ENCODE measurements around the gene ERBB2.
"Not testable (repeated sequence)": the region's sequence is repeated elsewhere in the genome, so short reads cannot be mapped to it uniquely, and the experiment has no call there.

Gene ERBB2

GRCh38 chr17:39763051-39763820 is 63.4 kb downstream of the ERBB2 start:
- no peak for DNase-seq (ENCODE audit: low read depth in 2 of 2)

GRCh38 chr17:39764171-39764570 is 64.3 kb downstream of the ERBB2 start:
- DNase-seq (ENCODE audit: low read depth in 2 of 2): not testable (repeated sequence)

DNA sequence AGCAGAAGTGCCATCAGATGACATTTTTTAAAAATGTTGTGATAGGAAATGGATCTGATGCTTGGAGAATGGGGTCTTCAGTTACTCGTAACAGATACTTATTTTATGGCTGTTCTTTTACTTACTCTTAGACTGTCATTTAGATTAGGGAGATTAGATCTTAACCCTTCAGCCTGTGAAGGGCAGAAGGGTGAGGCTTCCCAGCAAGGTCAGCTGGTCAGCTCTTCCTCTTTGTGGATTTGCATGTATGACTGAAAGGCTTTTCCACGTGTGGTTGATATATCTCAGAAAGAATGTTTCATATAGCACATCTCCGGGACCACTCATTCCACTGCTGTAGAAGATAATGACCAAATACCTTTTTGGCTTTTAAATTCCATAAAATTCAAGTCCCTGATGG is 65.3 kb downstream of the ERBB2 start:
- no peak for DNase-seq (ENCODE audit: low read depth in 2 of 2)

GRCh38 chr17:39765766-39766165 is 65.9 kb downstream of the ERBB2 start:
- no peak for DNase-seq (ENCODE audit: low read depth in 2 of 2)

DNA sequence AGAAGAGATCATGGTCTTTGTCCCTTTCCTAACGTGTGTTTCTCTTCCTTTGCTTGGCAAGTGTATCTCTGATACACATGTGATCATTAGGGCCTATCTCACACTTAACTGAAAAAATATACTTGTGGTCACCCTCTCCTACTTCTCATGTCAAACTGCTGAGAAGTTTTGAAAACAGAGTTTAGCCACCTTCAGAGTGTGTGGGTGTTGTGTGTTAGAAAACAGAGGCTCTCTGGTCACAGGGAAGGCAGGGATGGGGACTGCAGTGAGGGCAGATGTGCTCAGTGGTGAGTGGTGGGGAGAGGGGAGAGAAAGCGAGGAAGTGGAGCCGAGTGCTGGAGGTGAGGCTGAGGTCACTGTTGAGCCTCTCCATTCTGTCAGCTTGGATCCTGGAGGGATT is 67.3 kb downstream of the ERBB2 start:
- no peak for DNase-seq (ENCODE audit: low read depth in 2 of 2)

DNA sequence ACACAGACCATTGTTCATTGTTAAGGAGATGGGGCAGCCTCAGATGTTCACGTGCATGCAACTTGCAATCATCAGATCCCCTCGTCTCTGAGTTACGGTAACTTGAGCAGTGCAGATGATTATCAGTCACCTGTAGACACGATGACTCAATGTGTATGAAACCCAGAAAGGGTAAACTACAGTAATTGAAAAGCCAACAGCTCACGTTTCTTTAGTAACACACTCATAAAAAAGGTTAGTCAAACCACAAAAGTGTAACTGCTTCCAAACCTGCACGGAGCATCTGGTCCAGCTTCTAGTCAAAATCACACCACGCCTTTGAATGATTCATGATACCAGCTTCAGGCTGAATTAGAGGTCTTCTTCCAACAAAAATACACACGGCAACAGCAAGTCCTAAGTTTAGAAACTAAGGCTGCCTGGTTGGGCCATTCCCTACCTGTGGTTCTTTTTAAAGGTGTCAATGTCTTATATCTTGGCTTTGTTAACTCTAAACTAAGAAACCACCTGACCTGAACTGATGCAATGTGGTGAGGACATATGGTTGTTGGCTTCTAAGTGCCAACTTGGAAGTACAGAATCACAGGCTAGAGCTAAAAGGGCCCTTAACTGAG is 70.2 kb downstream of the ERBB2 start:
- peak; percentile 46 to 71 for DNase-seq (ENCODE audit: low read depth in 2 of 2)

- no peak for DNase-seq (ENCODE audit: low read depth in 2 of 2)
Measured at GRCh38 chr17:39772415-39772814, 72.6 kb downstream of the ERBB2 start.

DNA sequence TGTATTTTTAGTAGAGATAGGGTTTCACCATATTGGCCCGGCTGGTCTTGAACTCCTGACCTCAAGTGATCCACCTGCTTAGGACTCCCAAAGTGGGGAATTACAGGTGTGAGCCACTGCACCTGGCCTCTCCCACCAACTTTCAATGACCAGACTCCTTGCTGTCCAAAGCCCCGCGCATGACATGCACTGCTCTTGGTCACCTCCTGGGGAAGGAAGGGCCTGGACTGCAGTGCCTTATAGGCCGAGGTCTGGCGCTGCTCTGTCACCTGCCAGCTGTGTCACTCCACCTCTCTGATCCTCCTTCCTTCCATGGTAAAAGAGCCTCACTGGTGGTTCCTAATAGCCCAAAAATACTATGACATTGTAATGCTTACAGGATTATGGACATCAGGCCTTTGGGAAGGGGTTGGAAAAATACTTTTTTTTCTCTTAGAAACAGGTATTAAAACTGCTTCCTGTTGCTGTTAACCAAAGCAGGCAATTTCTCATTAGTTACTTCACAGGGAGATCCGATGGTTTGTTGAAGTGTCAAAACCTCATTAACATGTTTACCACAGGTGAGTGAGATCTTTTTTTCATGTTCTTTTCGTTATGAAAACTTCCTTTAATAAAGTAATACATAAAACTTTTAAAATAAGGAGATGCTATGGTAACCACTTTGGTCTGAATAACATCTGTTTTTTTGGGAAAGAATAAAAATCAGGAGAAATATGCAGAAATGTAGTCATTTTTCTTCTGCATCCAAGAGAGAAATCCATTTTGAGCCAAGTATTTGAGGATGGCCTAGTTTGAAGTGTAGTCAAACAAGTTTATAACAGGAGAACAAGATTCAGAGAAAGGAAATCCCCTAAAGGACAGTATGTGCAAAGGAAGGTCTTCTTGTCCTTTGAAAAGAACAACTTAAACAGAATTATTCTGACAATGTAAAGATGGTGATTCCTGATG is 73.4 kb downstream of the ERBB2 start:
- DNase-seq (ENCODE audit: low read depth in 2 of 2): no peak

GRCh38 chr17:39774047-39774446 is 74.2 kb downstream of the ERBB2 start:
- DNase-seq (ENCODE audit: low read depth in 2 of 2): no peak

DNA sequence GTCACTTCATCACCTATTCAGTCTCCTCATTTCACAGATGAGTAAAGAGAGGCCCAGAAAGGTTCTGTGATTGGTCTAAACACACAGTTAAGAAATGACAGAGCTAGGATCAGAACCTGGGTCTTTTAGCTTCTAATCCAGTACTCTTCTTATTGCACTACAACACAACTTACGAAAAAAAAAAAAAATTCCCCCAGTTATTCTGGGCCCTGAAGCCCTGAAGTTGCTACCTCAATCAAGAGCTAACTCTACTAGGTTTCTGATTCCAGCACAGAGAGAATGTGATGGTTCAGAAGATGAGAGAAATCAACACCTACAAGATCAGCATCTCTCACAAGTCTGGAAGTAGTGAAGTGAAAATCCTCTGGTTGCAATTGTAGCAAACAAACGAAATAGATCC is 75.2 kb downstream of the ERBB2 start:
- DNase-seq (ENCODE audit: low read depth in 2 of 2): no peak

DNA sequence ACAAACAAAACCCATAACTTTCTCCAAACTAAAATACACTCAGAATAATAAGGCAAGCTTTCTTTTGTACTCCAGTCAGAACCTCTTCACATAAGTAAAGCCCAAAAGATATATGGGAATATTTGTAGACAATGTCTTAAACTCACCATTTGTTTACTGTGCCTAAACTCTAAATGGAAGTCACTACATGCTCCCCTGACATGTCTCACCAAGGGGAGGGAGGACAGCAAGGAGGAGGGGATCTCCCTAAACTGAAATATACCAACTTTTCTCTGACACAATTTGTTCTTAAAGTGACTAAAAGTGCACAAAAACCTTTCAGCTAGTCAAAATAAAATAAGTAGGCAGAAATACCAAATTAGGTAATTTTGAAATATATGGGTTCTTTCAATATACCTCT is 76.4 kb downstream of the ERBB2 start:
- DNase-seq (ENCODE audit: low read depth in 2 of 2): no peak

DNA sequence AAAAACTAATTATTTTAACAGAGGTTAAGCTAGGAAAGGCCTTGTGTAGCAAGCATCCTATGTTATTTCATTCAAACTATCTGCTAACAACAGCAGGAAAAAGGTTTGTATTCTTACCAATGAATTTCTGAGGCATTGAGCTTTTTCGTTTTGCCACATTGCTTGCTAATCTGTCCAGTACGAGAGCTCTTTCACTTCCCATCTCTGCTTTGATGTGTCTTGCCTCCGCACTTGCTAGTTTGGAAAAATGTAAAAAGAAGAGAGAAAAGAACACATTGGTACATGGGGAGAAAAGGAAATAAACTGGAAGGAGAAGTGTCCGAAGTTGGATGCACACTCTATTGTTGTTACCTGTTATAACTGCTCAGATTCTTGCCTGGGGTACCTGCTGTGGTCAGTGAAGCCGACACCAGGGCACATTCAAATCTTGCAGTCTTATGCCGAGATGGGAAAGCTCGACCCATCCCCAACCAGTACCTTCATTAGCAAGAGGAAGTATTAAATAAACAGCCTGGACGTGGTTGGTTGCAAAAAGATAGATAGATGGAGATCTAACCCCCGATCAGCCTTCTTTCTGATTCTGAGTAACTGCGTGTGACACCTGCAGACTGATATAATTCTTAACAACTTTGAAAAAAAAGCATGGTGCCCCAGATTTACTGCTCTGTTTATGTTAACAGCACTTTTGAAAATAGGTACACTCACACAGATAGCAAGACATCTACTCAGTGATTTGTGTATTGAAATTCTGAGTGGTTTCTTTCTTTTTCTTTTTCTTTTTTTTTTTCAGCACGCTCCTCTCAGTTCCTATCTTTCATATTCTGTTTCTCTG is 77.9 kb downstream of the ERBB2 start:
- no peak for DNase-seq (ENCODE audit: low read depth in 2 of 2)
